Lower lobe of right lung (tissue), 2 donors: ENCODE measurements around the gene PTPRN2. TPM values are rescaled to one million over a fixed set of nuclear protein-coding genes. Genes with fewer than 3 reads are reported as not detected.

ENCODE experiments used
- ATAC-seq, 2 donors: fragments of 200-7000 bp; cut with Tn5 transposase; one replicate each; pipeline ENCODE4 v1.9.1; 2020 to 2022; ENCODE audit warnings: mild to moderate bottlenecking in 2 of 2, moderate library complexity in 2 of 2
- DNase-seq: peaks from one replicate; pipeline ENCODE4 v3.0.0-alpha.2; 2020
- H3K27ac ChIP-seq: fragments of 200-600 bp; one replicate; pipeline ENCODE4 v1.8.0; 2022
- H3K27me3 ChIP-seq: fragments of 200-600 bp; one replicate; pipeline ENCODE4 v1.8.0; 2022; ENCODE audit warnings: low read depth
- H3K36me3 ChIP-seq: fragments of 200-600 bp; one replicate; pipeline ENCODE4 v1.8.0; 2022; ENCODE audit warnings: mild to moderate bottlenecking
- H3K4me1 ChIP-seq: fragments of 200-600 bp; one replicate; pipeline ENCODE4 v1.8.0; 2022
- H3K4me3 ChIP-seq: fragments of 200-600 bp; one replicate; pipeline ENCODE4 v1.8.0; 2022; ENCODE audit warnings: mild to moderate bottlenecking
- H3K9me3 ChIP-seq: fragments of 200-600 bp; one replicate; pipeline ENCODE4 v1.8.0; 2022
- CTCF ChIP-seq: fragments of 200-600 bp; IDR thresholded peaks from one replicate; pipeline ENCODE4 v1.8.0; 2022; ENCODE audit warnings: antibody characterized with exemption, mild to moderate bottlenecking
- intact Hi-C: fragments of 100-400 bp; cut with DNase I; formaldehyde crosslinking; loops from one replicate; pipeline ENCODE4 v1.11.0; 2022
- total RNA-seq: library from RNA; stranded (reverse); fragmentation: NEBNext Ultra II Directional; extraction: Animal tissue kit (Norgen Biotek cat#: 25700); gene quantifications from one replicate; pipeline ENCODE4 v1.2.1, GENCODE V29; 2021
- donor health status: DM: no; HTN: yes; CAD: no; lungs with severe emphysema.

PTPRN2 gene
- total RNA-seq, 1 donor from 2014 or later, result 6.8 TPM

- peaks cover 7% of the 10 kb centered on the region for H3K4me1 ChIP-seq
- no peaks in the 10 kb centered on the region for H3K36me3 ChIP-seq
- no peak overlapping the region for H3K27ac ChIP-seq
- DNase-seq, result no peak
- H3K9me3 ChIP-seq, result no peaks in the 10 kb centered on the region
- intact Hi-C loops, result no loop called here
- peaks cover 3% of the 10 kb centered on the region for H3K27me3 ChIP-seq
- no peak for TF ChIP-seq CTCF
- H3K4me3 ChIP-seq, result no peak overlapping the region
- no peak for ATAC-seq
Observed at GRCh38 chr7:158475679-158476052, 112.0 kb downstream of the PTPRN2 start.

- DNase-seq (no peak), ATAC-seq (peak in 1 of 2 donors; percentile 44)
- Histone ChIP-seq H3K9me3 (no peaks in the 10 kb centered on the region), H3K4me3 (no peak overlapping the region), H3K27me3 (peaks cover 3% of the 10 kb centered on the region), H3K4me1 (peaks cover 7% of the 10 kb centered on the region), H3K36me3 (no peaks in the 10 kb centered on the region), H3K27ac (no peak overlapping the region)
- TF ChIP-seq CTCF, result no peak
- intact Hi-C loops, result no loop called here
Observed at GRCh38 chr7:158475036-158475678, 112.5 kb downstream of the PTPRN2 start.

- no peak for TF ChIP-seq CTCF
- Histone ChIP-seq H3K36me3 (no peaks in the 10 kb centered on the region), H3K4me1 (peaks cover 7% of the 10 kb centered on the region), H3K4me3 (no peak overlapping the region), H3K27me3 (peaks cover 3% of the 10 kb centered on the region), H3K27ac (no peak overlapping the region), H3K9me3 (no peaks in the 10 kb centered on the region)
- DNase-seq (no peak), ATAC-seq (peak in 1 of 2 donors; percentile 4)
- intact Hi-C loops, result no loop called here
Observed at GRCh38 chr7:158474488-158474887, 113.1 kb downstream of the PTPRN2 start.

GRCh38 chr7:158473946-158474345 is 113.7 kb downstream of the PTPRN2 start:
- intact Hi-C loops, result no loop called here
- H3K27me3 ChIP-seq, result peaks cover 3% of the 10 kb centered on the region
- DNase-seq (no peak), ATAC-seq (no peak)
- no peaks in the 10 kb centered on the region for H3K36me3 ChIP-seq
- no peaks in the 10 kb centered on the region for H3K9me3 ChIP-seq
- no peak overlapping the region for H3K4me3 ChIP-seq
- H3K27ac ChIP-seq, result no peak overlapping the region
- peaks cover 7% of the 10 kb centered on the region for H3K4me1 ChIP-seq
- no peak for TF ChIP-seq CTCF

GRCh38 chr7:158473221-158473620 is 114.4 kb downstream of the PTPRN2 start:
- intact Hi-C loops, result no loop called here
- no peaks in the 10 kb centered on the region for H3K9me3 ChIP-seq
- peaks cover 7% of the 10 kb centered on the region for H3K4me1 ChIP-seq
- ATAC-seq, result peak in 1 of 2 donors; percentile 57
- H3K27me3 ChIP-seq, result peaks cover 3% of the 10 kb centered on the region
- no peak overlapping the region for H3K27ac ChIP-seq
- DNase-seq, result no peak
- no peaks in the 10 kb centered on the region for H3K36me3 ChIP-seq
- H3K4me3 ChIP-seq, result no peak overlapping the region
- TF ChIP-seq CTCF, result no peak
